ENCODE results near the gene STK33.

Gene STK33

DNA sequence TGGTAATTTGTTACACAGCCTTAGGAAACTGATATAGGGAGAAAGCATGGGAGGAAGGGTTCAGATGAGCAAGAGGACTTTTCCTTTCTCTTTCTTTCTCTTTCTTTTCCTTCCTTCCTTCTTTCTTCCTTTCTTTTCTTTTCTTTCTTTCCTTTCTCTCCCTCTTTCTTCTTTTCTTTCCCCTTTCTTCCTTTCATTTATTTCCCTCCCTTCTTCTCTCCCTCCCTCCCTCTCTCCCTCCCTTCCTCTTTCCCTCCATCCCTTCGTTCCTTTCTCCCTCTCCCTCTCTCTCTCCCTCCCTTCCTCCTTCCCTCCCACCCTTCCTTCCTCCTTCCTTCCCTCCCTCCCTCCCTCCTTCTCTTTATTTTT is 222.5 kb downstream of the STK33 start:
- no peak for DNase-seq

DNA sequence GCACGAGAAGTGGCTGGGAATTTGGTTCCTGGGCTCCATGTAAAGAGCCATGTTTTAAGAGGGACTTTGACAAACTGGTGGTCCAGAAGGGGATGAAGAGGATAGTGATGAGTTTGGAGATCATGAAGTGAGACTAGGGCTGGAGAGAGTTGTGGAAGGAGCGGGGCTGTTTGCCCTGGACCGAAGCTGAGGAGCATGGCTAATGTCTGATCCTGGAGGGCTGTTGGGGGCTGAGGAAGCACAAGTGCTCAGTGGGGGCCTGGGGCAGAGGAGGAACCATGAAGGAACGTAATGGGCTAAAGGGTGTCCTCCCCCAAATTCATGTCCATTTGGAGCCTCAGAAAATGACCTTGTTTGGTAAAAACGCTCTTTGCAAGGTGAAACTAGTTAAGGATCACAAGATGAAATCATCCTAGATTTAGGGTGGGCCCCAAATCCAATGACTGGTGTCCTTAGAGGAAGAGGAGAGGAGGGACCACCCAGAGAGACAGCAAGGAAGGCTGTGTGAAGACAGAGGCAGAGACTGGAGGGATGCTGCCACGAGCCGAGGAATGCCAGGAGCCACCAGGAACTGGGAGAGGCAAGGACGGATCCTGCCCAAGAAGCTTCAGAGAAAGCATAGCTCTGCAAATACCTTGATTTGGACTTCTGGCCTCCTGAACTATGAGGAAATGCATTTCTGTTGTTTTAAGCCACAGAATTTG is 223.1 kb downstream of the STK33 start:
- no peak for DNase-seq

DNA sequence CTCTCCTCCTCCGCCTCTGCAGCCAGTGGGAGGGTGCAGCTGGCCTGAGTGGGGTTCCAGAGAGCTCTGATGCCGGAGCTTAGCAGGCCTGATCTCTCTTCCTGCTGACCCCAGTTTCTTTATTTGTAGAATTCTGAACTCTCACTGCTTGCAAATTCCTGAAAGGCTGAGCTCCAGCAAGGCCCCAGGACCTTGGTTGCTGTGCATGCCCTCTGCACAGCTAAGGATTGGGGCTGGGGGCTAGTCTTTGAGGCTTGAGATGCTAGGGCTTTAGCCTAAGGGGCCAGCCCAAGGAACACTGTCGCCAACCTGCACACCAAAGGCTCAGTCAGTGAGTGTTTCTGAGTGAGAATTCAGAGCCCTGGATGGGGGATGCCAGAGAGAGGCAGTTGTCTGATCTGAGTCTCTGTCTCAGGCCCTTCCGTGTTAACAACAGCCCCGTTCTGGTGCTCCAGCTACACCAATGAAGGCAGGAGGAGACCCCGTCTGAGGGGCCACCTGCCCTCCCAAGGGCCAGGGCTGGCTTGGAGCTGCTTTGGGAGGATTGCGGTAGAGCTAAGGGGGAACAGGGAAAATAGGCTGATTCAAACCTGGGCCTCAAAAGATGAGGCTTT is 224.3 kb downstream of the STK33 start:
- DNase-seq: no peak

DNA sequence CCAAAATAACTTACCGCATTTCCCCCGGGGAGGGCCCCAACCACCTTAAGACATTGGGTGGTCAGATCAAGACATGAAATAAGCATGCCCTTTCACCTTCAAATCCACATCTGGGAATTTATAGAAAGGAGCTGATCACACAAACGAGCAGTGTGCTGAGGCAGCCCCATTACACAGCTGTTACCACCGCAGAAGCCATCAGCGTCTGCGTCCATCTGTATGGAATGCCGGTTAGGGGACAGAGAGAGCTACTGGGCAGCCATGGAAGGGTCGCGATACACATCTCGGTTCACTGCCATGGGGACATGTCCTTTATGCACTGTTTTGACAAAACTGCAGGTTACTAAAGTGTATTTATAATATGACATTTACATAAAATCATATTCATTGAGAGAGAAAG is 225.3 kb downstream of the STK33 start:
- no peak for DNase-seq

DNA sequence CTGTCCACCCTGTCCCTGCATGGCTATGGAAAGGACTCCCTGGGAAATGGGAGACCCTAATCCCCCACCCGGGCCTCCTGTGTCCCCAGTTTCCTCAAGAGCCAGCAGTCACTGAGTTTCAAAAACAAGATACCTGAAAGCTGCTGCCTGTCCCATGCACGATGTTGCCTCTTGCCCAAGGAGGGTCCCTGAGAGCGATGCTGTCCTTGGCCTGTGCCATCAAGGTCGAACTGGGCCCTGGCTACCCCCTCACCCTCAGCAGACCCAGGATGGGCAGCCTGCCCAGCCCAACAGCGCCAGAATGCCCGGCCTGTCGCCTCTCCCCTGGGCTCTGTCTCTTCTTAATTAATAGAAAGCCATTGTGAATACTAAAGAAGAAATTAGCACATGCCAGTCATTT is 225.8 kb downstream of the STK33 start:
- no peak for DNase-seq

DNA sequence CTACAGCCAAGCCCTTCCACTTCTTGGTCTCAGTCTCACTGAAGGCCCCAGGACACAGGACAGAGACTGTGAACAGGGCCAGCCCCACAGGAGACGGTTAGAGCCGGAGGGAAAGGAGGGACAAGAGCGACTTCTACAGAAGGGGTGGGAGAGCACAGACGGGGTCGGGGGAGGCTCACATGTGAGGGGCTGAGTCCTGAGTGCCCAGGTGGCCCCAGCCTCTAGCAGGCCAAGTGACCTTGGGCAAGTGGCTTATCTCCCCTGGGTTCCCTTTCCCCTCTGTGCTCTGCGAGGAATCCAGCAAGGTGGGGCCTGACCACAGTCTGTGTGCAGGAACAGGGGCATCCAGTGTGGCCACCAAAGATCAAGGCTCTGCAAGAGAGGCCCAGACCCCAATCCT is 227.7 kb downstream of the STK33 start:
- DNase-seq: no peak

DNA sequence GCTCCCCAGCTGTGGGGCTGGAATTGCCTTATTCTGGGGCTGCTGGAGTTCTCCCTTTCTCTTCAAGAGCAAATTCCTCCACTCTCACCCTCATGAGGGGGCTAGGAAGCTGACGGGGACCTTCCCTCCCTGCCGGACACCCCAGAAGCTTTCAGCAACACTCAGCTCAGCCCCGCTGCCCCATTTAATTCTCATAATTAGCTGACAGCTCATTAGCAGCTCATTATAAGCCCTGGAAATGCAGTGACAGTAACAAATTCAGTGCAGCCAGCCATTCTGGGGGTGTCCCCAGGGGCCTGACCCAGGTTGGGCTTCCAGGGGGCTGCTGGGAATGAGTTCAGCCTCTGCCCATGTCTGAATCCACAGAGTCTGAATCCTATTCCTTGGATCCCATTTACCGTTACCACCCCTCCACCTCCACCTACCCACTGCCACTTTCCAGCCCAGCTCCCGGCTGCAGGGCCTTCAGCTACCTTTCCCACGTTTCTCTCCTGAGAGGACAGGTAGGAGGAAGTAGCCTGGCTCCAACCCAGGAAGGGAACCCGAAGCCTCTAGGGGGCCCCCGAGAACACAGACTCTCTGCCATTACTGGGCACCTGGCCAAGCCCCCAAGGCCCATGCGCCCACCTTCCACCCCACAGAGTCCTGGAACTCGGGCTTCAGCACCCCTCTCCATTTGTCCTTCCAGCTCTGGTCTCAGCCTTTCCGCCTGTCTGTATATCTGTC is 228.6 kb downstream of the STK33 start:
- no peak for DNase-seq

DNA sequence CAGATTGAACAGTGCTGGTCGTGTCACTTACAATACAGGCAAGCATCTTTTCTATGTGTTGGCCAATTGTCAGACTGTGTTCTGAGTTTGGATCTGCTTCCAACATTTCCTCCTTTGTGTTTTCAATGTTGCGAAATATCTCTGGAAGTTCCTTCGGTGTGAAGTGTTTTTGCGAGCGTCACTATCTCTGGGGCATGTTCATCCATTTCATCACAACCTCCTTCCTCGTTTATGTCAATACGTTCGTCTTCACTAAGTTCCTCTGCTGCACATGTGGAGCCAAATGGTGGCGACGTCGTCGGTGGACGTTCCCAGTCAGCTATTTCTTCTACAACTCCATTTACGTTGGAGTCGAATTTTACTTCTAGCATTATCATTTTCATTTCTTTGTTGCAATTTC is 230.1 kb downstream of the STK33 start:
- DNase-seq: no peak

DNA sequence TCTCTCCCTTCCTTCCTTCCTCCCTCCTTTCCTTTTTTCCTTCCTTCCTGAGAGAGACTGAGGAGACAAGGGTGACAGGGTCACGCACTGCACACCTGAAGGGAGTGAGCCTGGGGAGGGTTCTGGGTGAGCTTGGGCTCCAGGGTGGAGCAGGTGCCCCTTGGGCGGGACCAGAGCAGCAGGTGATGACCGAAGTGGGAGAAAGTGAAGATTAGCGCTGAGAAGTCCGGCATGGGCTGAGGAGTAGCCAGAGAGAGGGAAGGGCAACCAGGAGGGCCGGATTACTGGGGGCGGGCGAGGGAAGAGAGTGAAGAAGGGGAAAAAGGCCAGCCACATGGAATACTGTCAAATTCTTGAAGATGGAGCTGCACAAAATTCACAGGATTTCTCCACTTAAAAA is 231.1 kb downstream of the STK33 start:
- no peak for DNase-seq

DNA sequence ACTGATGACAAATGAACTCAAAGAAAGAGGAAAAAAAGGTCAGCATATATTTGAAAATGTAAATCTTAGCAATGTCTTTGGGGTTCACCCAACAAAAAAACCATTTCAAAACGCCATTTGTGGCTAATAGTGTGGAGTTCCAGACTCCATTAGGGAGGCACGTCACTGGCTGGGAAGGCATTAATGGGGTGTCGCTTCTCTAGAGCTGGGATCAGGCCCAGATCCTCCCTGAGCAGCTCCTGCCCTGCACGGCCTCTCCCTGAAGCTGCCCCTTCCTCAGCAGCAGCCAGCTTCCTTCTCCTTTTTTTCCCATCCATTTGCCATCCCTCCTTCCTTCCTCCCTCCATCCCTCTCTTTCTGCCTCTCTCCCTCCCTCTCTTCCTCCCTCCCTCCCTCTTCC is 231.5 kb downstream of the STK33 start:
- no peak for DNase-seq

DNA sequence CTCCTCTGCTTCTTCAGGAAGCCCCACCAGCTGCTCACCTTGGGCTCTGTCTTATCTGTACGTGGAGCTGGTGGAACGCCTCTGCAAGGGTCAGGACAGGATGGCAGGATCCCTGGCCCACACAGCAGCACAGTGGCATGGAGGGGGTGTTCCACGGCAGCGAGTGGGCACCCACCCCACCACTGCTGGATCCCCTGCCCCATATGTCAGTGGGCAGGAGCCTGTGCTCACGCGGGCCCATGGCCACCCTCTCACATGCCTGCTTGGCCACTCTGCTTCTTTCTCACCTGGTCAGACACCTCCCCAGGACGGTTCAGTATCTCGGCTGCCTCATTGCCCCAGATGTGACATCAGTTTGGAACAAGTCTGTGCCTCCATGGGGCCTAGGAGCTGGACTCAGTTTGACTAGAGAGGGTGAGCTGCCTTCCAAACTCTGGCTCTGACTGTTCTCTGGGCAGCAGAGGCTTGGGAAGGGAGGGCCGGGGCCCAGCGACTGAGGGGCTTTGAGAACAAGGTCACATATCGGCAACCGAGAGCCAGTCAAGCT is 232.3 kb downstream of the STK33 start:
- no peak for DNase-seq

DNA sequence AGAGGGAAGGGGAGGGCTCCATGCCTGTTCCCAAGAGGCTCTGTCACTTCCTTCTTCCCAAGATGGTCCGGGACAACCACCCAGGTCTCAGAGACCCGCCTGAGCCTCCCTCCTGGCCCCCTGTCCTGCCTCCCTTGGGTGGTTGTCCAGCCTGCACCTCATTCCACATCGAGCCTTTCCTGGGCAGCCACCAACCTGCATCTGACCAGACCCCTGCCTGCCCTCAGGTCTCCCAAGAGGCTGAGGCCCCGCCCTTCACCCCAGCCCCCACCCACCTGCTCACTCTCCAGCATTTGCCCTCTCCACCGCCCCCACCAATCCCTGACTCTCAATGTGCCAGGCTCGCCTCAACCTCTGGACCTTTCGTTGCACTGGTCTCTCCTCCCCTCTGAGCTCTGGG is 232.8 kb downstream of the STK33 start:
- DNase-seq: no peak

DNA sequence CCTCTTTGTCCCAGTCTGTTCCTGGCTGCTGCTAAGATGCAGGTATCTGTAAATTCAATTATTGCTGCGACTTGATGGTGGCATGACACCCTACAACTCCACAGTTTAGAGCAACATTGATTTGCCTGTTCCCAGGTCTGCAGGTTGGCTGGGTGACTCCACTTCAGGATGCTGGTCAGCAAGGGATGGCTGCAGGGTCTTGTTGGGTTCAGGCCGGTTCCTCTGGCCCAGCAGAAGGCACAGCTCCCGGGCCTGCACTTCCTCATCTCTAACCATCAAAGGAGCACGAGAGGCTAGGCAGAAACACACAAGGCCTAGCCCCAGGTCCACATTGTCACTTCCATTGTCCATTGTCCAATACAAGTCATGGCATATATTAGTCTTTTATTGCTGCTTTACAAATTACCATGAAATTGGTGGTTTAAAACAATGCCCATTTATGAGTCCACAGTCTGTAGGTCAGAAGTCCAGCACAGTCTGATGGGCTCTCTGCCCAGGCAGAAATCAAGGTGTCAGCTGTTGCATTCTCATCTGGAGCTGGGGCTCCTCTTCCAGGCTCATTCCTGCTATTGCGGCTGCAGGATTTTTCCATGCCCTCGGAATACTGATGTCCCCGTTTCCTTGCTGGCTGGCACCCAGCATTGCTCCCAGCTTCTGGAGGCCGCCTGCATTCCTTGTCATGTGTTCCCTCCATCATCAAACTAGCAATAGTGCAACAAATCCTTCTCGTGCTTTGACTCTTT is 233.8 kb downstream of the STK33 start:
- no peak for DNase-seq

DNA sequence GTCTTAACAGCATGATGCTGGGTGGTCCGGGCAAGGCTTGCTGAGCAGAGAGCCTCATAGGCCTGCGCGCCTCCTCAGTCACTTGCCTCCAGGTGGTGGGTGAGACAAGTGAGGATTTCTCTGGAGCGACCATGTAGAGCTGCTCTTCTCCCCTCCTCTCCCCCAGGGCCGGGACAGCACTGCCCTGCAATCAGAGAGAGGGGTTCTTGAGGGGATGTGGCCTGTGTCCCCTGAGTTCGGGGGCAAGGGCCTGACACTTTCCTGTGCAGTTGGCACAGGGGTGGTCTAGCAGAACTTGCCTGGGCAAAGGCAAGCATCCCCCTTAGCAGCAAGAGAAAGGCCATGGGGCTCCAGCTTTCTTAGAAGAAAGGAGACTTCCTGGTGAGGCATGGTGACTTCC is 234.5 kb downstream of the STK33 start:
- DNase-seq: no peak

DNA sequence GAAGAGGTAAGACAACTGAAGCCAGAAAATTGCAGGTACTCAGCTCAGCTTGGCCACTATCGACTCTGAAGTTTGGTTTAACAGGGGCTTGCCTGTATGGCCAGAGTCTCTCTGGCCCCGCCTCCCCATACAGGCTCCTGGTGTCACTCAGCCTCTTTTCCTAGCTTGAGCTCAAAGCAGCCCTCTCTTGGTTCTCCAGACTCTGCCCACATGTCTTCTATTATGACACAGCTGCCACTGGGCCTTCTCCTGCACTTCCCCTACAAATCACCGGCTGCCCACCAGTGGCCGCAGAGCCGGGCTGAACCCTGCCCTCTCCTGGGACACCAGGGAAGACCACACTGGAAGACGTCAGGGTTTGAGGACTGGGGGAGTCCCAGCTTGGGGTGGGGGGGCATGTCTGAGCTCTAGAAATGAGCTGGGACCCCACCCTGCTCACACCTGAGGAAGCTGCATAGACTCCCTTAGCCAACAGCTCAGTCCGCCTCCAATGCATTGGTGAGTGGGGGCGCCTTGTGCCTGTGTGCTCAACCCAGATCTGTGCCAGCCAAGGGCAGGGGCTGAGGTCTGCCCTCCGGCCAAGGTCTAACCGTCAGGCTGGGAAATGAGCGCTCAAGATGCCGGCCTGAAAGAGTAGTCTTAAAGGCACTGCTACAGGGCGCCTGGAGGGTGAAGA is 236.0 kb downstream of the STK33 start:
- no peak for DNase-seq

DNA sequence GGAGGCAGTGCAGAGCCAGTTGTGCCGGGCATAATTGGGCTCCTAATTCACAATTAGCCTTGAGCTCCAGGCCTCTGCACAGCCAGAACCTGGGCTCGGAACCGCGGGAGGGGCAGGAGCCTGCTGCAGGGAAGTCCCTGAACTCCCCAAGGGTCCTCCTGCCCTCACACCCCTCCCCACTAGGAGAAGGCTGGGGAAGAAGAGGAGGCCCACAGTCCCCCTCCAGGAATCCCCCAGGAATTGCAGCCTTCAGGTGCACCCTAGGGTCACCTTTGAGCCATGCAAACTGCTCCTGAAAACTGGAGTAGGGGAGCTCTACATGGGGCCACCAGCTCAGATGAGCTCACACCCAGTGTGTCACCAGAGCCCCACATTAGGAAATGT is 236.5 kb downstream of the STK33 start:
- no peak for DNase-seq

DNA sequence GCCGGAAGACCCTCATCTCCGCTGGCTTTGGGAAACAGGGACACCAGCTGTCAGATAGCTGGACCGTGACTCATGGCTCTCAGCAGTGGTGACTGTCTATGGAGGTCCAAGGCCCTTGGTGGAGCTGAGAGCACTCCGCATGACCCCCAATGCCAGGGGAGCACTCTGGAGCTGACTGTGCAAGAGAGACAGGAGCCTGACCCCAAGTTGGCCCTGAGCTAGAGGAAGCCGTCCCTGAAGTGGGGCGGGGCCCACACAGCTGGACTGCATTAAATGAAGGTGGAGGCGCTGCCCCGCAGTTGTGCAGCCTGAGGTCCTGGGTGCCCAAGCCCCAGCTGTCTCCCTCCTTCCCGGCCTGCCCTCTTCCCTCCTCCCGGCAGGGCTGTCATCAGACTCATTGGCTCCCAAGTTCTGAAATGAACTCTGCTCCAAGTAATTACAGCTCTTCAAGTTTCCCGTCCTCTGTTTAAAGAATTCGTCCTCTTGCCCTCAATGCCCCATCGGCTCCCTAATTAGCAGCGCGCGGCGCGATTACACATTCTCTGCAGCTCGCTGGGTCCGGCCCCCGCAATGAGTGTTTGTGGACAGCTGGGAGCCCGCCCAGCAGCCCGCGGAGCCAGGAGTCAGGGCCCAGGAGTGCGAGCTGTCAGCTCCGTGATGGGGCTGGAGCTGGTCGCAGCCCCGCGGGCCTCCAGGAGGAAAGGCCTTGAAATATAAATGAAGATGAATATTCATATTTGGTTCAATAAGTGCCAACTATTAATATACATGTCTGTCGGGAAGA is 237.1 kb downstream of the STK33 start:
- DNase-seq: no peak

DNA sequence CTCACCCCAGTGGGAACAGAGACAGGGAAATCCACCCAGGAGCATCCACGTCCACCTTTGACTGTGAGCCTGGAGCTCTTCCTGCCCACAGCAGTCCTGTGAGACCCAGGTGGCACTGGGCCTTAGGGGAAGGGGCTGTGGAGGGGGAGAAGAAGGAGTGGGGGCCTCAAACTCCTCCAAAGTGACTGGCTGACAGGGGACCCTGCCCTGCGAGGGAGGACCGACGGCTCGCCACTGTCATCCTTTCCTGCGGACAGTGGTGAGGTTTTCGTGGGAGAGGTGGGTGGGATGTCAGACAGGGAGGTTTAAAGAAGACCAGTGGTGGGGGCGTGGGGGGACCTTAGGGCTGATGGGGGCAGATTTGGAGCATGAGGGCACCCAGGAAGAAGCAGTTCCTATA is 237.8 kb downstream of the STK33 start:
- no peak for DNase-seq

DNA sequence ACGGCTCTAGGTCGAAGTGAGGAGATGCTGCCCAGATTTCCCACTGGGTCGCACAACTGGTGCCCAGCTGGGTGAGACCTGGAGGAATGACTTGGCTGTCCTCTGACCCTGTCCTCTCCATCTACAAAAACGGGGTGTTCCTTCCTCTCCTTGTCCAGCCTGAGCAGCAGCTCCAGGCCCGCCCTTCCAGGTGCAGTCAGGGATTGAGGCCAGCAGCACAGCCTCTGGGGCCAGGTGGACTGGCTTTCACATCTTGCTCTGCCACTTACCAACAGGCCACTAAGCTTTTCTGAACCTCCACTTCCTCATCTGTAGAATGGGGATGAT is 238.6 kb downstream of the STK33 start:
- no peak for DNase-seq

DNA sequence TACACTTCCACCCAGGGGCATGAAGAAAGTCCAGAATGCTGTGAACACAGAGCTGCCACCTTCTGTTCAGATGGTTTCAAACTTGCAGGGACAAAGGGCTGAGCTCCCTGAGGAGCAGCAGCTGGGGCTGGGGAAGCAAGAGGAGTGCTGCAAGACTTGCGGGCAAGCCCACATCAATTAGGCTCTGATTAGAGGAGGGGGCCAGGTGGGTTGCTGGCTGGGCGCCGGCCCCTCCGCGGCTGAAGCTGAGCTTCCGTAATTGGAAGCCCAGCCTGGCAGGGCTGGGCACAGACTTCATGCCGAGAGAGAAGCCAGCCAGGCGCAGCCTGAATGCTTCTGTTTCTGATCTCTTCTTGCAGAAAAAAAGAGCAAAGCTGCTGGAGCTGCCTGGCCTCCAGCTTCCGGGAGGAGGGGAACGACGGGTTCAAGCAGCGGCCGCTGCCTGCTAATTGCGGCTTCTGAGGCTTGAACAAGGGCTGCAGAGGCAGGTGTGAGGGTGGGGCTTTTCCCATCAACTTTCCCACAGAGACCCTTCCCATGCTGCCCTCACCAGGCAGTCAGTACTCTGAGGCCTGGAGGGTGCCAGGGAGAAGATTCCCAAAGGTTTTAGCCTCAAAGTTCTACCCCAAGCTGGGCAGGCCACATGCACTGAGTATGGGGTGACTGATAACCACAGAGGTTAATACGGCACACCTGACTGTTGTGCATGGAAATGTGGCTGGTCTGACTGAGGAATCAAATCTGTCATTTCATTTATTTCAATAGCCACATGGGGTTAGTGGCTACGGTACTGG is 239.2 kb downstream of the STK33 start:
- no peak for DNase-seq

DNA sequence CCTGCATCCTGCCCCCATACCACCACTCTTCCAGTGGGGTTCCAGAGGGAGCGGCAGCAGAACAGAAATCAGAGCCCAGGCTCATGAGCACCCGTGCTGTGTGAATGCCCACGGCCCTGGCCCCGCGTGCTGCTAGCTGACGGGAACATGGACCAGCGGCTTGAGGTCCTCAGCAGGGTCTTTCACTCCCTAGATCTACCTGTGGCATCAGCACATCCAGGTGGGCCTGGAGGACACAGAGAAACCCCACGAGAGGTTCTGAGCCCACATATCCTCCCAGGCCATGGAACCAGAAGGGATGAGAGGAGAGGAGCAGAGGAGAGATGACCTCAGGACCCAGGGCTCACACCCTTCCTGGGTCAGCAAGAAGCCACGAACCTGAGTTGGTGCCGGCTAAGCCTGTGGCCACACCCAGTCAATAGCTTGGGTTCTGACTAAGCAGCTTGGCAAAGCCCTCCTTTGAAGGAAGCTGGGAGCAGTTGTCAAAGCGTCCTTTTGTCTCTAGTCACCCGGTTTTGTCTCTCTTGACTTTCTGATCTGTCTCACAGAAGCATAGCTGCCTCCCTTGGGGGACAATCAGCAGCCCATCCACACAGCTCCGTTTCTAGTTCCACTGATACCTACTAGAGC is 241.0 kb downstream of the STK33 start:
- DNase-seq: no peak

Measured in NCI-H1048 (cell line).